Measurements from ENCODE around the gene MRPL49. TPM values are rescaled to one million over a fixed set of nuclear protein-coding genes. Genes with fewer than 3 reads are reported as not detected.

Gene MRPL49
- total RNA-seq, 2 donors from 2014 or later: 60.7 to 72.3 TPM

DNA sequence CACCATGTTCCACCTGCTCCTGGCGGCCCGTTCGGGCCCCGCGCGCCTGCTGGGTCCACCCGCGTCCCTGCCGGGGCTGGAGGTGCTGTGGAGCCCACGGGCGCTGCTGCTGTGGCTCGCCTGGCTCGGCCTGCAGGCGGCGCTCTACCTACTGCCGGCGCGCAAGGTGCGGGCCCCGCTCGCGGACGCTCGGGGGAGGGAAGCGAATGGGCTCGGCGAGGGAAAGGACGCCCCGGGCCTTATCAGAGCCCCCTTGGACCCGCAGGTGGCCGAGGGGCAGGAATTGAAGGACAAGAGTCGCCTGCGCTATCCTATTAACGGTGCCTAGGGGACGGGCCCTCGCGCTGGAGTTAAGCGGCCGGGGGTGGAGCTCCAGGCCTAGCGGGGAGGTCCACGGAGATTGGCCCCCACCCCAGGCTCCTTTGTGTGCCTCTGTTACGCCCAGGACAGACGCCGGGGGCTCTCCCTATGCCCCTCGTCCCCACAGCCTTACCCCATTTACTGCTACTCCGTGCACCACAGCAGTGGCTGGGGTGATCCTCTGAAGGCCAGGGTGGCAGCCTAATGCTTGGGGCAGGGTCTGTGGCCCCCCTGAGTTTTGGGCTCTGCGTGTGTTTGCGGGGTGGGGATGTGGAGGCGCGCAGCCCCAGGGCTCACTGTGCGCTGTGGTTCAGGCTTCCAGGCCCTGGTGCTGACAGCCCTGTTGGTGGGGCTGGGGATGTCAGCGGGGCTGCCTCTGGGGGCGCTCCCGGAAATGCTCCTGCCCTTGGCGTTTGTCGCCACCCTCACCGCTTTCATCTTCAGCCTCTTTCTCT, 9.4 kb upstream of the MRPL49 start:
- Histone ChIP-seq H3K4me1 (peaks cover 31% of the 10 kb centered on the region), H3K36me3 (no peaks in the 10 kb centered on the region), H3K4me3 (peak overlapping the region; percentile 57), H3K27ac (peak overlapping the region; percentile 44), H3K27me3 (no peaks in the 10 kb centered on the region), H3K9me3 (no peaks in the 10 kb centered on the region), H3K9ac (ENCODE audit: low read depth in 2 of 2, low read length in 2 of 2) (peak overlapping the region; percentile 81 to 83)
- DNase-seq: peak; percentile 77
- TF ChIP-seq, protein P1, sequence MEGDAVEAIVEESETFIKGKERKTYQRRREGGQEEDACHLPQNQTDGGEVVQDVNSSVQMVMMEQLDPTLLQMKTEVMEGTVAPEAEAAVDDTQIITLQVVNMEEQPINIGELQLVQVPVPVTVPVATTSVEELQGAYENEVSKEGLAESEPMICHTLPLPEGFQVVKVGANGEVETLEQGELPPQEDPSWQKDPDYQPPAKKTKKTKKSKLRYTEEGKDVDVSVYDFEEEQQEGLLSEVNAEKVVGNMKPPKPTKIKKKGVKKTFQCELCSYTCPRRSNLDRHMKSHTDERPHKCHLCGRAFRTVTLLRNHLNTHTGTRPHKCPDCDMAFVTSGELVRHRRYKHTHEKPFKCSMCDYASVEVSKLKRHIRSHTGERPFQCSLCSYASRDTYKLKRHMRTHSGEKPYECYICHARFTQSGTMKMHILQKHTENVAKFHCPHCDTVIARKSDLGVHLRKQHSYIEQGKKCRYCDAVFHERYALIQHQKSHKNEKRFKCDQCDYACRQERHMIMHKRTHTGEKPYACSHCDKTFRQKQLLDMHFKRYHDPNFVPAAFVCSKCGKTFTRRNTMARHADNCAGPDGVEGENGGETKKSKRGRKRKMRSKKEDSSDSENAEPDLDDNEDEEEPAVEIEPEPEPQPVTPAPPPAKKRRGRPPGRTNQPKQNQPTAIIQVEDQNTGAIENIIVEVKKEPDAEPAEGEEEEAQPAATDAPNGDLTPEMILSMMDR (IDR thresholded peaks at IDR 0.05): peak; percentile 90
- intact Hi-C loops (cut with DNase I): loop anchor here (10.0 kb wide), 1 partner anchor 142 kb away; no protein-coding TSS in a partner anchor

DNA sequence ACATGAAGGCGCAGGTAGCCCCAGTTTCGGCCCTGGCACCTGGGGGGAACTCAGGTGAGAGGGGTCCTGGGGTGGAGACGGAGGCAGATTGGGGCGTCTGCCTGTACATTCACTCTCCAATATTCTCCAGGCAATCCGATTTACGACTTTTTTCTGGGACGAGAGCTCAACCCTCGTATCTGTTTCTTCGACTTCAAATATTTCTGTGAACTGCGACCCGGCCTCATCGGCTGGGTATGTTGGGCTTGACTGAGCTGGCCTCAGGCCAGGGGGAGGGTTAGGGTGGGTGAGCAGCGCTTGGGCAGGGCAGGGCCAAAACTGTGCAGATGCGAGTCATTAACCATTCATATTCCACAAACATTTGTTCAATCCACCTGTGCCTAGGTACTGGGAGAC, 8.8 kb upstream of the MRPL49 start:
- no peaks in the 10 kb centered on the region for H3K36me3 ChIP-seq
- H3K27me3 ChIP-seq: no peaks in the 10 kb centered on the region
- DNase-seq: no peak
- peak overlapping the region; percentile 57 for H3K4me3 ChIP-seq
- no peaks in the 10 kb centered on the region for H3K9me3 ChIP-seq
- H3K27ac ChIP-seq: peak overlapping the region; percentile 44
- TF ChIP-seq, protein P1 (IDR thresholded peaks at IDR 0.05): no peak
- intact Hi-C loops (cut with DNase I): loop anchor here (10.0 kb wide), 1 partner anchor 141 kb away; no protein-coding TSS in a partner anchor
- H3K9ac ChIP-seq (ENCODE audit: low read depth in 2 of 2, low read length in 2 of 2): peak overlapping the region; percentile 81 to 83
- peaks cover 31% of the 10 kb centered on the region for H3K4me1 ChIP-seq

DNA sequence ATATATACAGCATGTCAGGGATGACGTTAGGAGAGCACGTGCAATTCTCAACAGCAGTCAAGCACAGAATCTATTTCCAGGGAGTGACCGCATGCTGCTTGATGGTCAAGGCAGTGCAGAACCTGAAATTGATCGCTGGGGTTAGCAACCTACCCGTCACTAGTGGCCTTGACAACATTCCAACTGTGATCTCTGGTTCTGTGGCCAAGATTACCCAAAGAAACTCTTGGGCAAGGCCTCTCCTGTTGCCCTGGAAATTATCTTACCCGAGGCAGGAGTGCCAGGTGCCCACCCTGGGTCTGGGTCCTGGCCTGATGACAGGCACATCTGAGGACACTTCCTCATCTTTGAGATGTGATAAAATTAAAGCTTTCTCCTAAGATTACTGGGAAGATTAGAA, 8.3 kb upstream of the MRPL49 start:
- H3K36me3 ChIP-seq: no peaks in the 10 kb centered on the region
- H3K4me1 ChIP-seq: peaks cover 31% of the 10 kb centered on the region
- H3K4me3 ChIP-seq: no peak overlapping the region
- DNase-seq: no peak
- H3K27me3 ChIP-seq: no peaks in the 10 kb centered on the region
- TF ChIP-seq, protein P1 (IDR thresholded peaks at IDR 0.05): no peak
- H3K9me3 ChIP-seq: no peaks in the 10 kb centered on the region
- H3K27ac ChIP-seq: no peak overlapping the region
- H3K9ac ChIP-seq (ENCODE audit: low read depth in 2 of 2, low read length in 2 of 2): no peak overlapping the region
- intact Hi-C loops (cut with DNase I): loop anchor here (10.0 kb wide), 1 partner anchor 141 kb away; no protein-coding TSS in a partner anchor

DNA sequence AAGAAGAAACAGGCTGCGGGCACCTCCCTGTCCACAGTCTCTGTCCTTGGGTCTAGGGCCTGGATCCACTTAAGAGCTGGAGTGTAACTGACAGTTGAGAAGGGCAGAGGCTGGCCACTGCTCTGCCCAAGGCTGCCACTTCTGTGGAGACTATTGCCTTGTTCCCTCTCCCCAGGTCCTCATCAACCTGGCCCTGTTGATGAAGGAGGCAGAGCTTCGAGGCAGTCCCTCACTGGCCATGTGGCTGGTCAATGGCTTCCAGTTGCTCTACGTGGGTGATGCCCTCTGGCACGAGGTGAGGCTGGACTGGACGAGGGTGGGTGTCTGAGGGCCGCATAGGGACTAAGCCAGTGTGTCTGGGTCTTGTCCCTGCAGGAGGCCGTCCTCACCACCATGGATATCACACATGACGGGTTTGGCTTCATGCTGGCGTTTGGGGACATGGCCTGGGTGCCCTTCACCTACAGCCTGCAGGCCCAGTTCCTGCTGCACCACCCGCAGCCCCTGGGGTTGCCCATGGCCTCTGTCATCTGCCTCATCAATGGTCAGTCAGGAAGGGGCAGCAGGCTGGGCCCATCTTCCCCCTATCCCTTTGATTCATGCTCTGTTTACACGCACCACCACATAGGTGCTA, 7.5 kb upstream of the MRPL49 start:
- H3K36me3 ChIP-seq: peaks cover 2% of the 10 kb centered on the region
- no peak overlapping the region for H3K4me3 ChIP-seq
- DNase-seq: no peak
- H3K27ac ChIP-seq: no peak overlapping the region
- H3K9ac ChIP-seq (ENCODE audit: low read depth in 2 of 2, low read length in 2 of 2): peak overlapping the region in 1 of 2 donors; percentile 35
- TF ChIP-seq, protein P1 (IDR thresholded peaks at IDR 0.05): no peak
- no peaks in the 10 kb centered on the region for H3K27me3 ChIP-seq
- H3K4me1 ChIP-seq: peaks cover 31% of the 10 kb centered on the region
- no peaks in the 10 kb centered on the region for H3K9me3 ChIP-seq
- intact Hi-C loops (cut with DNase I): loop anchor here (5.0 to 10.0 kb wide), 3 partner anchors 102 to 267 kb away; partner anchors contain the start of gene ARL2

DNA sequence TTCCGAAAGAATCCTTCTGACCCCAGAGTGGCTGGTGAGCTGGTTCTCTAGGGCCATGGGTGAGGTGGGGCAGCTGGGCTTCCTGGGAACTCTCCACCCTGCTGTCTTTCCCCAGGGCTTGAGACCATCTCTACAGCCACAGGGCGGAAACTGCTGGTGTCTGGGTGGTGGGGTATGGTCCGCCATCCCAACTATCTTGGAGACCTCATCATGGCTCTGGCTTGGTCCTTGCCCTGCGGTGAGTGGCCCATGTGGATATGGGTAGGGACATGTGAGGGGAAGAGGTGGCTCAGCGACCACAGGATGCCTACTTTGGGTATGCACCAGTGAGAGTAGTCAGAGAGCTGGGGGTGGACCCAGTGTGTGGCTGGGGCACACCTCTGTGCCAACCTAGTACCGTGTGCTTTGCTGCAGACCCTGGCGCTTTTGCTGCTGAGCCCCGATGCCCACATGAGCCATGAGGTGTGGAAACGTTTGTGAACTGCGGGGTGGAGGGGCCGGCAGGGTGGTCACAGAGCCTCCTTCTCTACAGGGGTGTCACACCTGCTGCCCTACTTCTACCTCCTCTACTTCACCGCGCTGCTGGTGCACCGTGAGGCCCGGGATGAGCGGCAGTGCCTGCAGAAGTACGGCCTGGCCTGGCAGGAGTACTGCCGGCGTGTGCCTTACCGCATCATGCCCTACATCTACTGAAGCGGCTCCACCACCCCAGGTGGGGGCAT, 6.6 kb upstream of the MRPL49 start:
- Histone ChIP-seq H3K36me3 (peaks cover 11% of the 10 kb centered on the region), H3K4me3 (no peak overlapping the region), H3K27ac (no peak overlapping the region), H3K4me1 (peaks cover 29% of the 10 kb centered on the region), H3K9me3 (no peaks in the 10 kb centered on the region), H3K27me3 (no peaks in the 10 kb centered on the region), H3K9ac (ENCODE audit: low read depth in 2 of 2, low read length in 2 of 2) (peak overlapping the region; percentile 24 to 89)
- DNase-seq: no peak
- TF ChIP-seq, protein P1 (IDR thresholded peaks at IDR 0.05): no peak
- intact Hi-C loops (cut with DNase I): loop anchor here (5.0 to 10.0 kb wide), 3 partner anchors 103 to 268 kb away; partner anchors contain the start of gene ARL2
